ENCODE data around the gene GLP2R.

Gene GLP2R

GRCh38 chr17:9897372-9897968, 71.7 kb downstream of the GLP2R start:
- in situ Hi-C loops (cut with HindIII; ENCODE audit: low sequenced_read_pairs) = no loop called here
- DNase-seq (ENCODE audit: low read depth) = no peak
- TF ChIP-seq, protein P1, sequence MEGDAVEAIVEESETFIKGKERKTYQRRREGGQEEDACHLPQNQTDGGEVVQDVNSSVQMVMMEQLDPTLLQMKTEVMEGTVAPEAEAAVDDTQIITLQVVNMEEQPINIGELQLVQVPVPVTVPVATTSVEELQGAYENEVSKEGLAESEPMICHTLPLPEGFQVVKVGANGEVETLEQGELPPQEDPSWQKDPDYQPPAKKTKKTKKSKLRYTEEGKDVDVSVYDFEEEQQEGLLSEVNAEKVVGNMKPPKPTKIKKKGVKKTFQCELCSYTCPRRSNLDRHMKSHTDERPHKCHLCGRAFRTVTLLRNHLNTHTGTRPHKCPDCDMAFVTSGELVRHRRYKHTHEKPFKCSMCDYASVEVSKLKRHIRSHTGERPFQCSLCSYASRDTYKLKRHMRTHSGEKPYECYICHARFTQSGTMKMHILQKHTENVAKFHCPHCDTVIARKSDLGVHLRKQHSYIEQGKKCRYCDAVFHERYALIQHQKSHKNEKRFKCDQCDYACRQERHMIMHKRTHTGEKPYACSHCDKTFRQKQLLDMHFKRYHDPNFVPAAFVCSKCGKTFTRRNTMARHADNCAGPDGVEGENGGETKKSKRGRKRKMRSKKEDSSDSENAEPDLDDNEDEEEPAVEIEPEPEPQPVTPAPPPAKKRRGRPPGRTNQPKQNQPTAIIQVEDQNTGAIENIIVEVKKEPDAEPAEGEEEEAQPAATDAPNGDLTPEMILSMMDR (IDR thresholded peaks at IDR 0.05; ENCODE audit: low read depth, low read length, missing control alignments) = no peak
- no peak overlapping the region for H3K4me3 ChIP-seq (ENCODE audit: low read depth, low read length)

- no peak for DNase-seq (ENCODE audit: low read depth)
- in situ Hi-C loops (cut with HindIII; ENCODE audit: low sequenced_read_pairs) = no loop called here
- no peak overlapping the region for H3K4me3 ChIP-seq (ENCODE audit: low read depth, low read length)
- TF ChIP-seq, protein P1 (IDR thresholded peaks at IDR 0.05; ENCODE audit: low read depth, low read length, missing control alignments) = no peak
Observed at GRCh38 chr17:9898812-9899211, 73.1 kb downstream of the GLP2R start.

- in situ Hi-C loops (cut with HindIII; ENCODE audit: low sequenced_read_pairs) = no loop called here
- DNase-seq (ENCODE audit: low read depth) = no peak
- H3K4me3 ChIP-seq (ENCODE audit: low read depth, low read length) = no peak overlapping the region
- TF ChIP-seq, protein P1 (IDR thresholded peaks at IDR 0.05; ENCODE audit: low read depth, low read length, missing control alignments) = no peak
Observed at GRCh38 chr17:9899280-9900043, 73.7 kb downstream of the GLP2R start.

DNA sequence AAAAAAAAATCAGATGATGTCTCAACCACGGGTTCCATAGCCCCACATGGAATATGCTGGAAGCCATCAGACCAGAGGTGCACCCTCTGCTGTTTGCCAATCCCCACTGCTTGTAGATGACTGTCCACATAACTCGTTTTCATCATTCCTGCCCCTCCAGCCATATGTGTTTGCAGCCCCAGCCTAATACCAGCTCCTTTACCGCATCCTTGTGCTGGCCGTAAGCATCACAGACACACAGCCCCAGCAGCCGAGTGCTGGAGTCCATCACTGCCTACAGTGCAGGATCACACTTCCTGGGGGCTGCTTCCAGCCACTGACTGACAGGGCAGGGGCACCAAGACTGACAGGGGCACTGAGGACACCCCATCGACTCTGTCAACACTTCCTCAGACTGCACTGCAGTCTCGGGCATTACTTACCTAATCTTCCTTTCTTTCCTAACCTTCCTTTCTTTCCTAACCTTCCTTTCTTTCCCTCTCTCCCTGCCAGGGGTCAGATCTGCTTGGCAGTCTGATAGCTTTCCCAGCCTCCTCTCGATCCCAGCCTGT, 74.4 kb downstream of the GLP2R start:
- TF ChIP-seq, protein P1 (IDR thresholded peaks at IDR 0.05; ENCODE audit: low read depth, low read length, missing control alignments) = no peak
- no peak overlapping the region for H3K4me3 ChIP-seq (ENCODE audit: low read depth, low read length)
- DNase-seq (ENCODE audit: low read depth) = no peak
- in situ Hi-C loops (cut with HindIII; ENCODE audit: low sequenced_read_pairs) = no loop called here

GRCh38 chr17:9900784-9901183, 75.1 kb downstream of the GLP2R start:
- no peak overlapping the region for H3K4me3 ChIP-seq (ENCODE audit: low read depth, low read length)
- TF ChIP-seq, protein P1 (IDR thresholded peaks at IDR 0.05; ENCODE audit: low read depth, low read length, missing control alignments) = no peak
- in situ Hi-C loops (cut with HindIII; ENCODE audit: low sequenced_read_pairs) = no loop called here
- peak; percentile 43 for DNase-seq (ENCODE audit: low read depth)

GRCh38 chr17:9902120-9902519, 76.4 kb downstream of the GLP2R start:
- no peak overlapping the region for H3K4me3 ChIP-seq (ENCODE audit: low read depth, low read length)
- in situ Hi-C loops (cut with HindIII; ENCODE audit: low sequenced_read_pairs) = no loop called here
- TF ChIP-seq, protein P1 (IDR thresholded peaks at IDR 0.05; ENCODE audit: low read depth, low read length, missing control alignments) = no peak
- DNase-seq (ENCODE audit: low read depth) = peak; percentile 42

Data from astrocyte of the cerebellum (primary cell).